Pancreas (tissue), 10 donors: ENCODE data around the gene CELF4. TPM values are rescaled to one million over a fixed set of nuclear protein-coding genes. Genes with fewer than 3 reads are reported as not detected.

Experiments
- ATAC-seq, 4 donors: fragments of 200-7000 bp; cut with Tn5 transposase; one replicate each; pipeline versions ENCODE4 v1.8.0 to v1.9.1; 2020; ENCODE audit warnings: mild to moderate bottlenecking in 4 of 4, moderate library complexity in 4 of 4
- DNase-seq, 6 donors: peaks; one replicate each; pipeline ENCODE4 v3.0.0-alpha.2; 2020
- FAIRE-seq: peaks from 2 replicates; lab custom pipeline; 2012; peaks lifted over from hg19 to GRCh38; lab: Jason Lieb, UNC
- H3K27ac ChIP-seq, 4 donors: fragments of 200-600 bp; sonication (generic); 1 replicate in 3 of 4; 2 replicates in 1 of 4; pipeline versions ENCODE4 v1.5.0 to v1.8.0; 2020
- H3K27me3 ChIP-seq, 4 donors: fragments of 200-600 bp; one replicate each; pipeline ENCODE4 v1.8.0; 2021
- H3K36me3 ChIP-seq, 3 donors: fragments of 200-600 bp; sonication (generic) in 1 of 3; one replicate each; pipeline versions ENCODE4 v1.5.0 to v1.8.0; 2020 to 2021
- H3K4me1 ChIP-seq, 3 donors: fragments of 200-600 bp; one replicate each; pipeline ENCODE4 v1.8.0; 2021
- H3K4me3 ChIP-seq, 4 donors: fragments of 200-600 bp; sonication (generic) in 2 of 4; one replicate each; pipeline versions ENCODE4 v1.5.0 to v1.8.0; 2020 to 2021
- H3K9me3 ChIP-seq, 4 donors: fragments of 200-600 bp; one replicate each; pipeline ENCODE4 v1.8.0; 2021
- CTCF ChIP-seq, 4 donors: fragments of 200-600 bp; sonication (generic) in 3 of 4; IDR thresholded peaks; one replicate each; pipeline versions ENCODE4 v1.5.0 to v1.8.0; 2021; ENCODE audit warnings: antibody characterized with exemption in 4 of 4
- WGBS, 2 donors: extraction: QIAGEN DNeasy Blood & Tissue Kit; methylation state at CpG; one replicate each; pipeline ENCODE4 v1.1.7; 2013; 5-methylcytosine and 5-hydroxymethylcytosine counted together
- intact Hi-C, 3 donors: fragments of 100-400 bp; cut with DNase I; formaldehyde crosslinking; loops; one replicate each; pipeline versions ENCODE4 v1.11.1 to v1.14.2; 2022
- polyA plus RNA-seq, 2 donors: library from polyadenylated mRNA; stranded (reverse); fragments of 200-250 nt; gene quantifications; one replicate each; pipeline ENCODE4 v1.2.3, GENCODE V29; 2013
- total RNA-seq, 6 donors: library from RNA; stranded (reverse); fragmentation: NEBNext Ultra II Directional in 4 of 6; extraction: Animal tissue kit (Norgen Biotek cat#: 25700) in 4 of 6; gene quantifications; one replicate each; pipeline versions ENCODE4 v1.2.1 to v1.2.4, GENCODE V29; 2021 to 2023
- donor health status: healthy with polysubstance abuse.
- donor health status: DM: no; HTN: no; CAD: no; lungs with moderate emphysema.
- donor health status: DM: no; HTN: no; CAD: no.
- donor health status: control.
- donor health status: control.
- donor health status: Bipolar disorder and iron deficiency.
- donor health status: DM: yes; HTN: yes; CAD: no.
- donor health status: DM: no; HTN: no; CAD: no.
- donor health status: DM: no; HTN: no; CAD: no.
- donor health status: DM: yes; HTN: yes; CAD: no.

Gene CELF4
- total and polyA plus RNA-seq, 8 donors = 1.0 to 10.0 (median 2.8) TPM

DNA sequence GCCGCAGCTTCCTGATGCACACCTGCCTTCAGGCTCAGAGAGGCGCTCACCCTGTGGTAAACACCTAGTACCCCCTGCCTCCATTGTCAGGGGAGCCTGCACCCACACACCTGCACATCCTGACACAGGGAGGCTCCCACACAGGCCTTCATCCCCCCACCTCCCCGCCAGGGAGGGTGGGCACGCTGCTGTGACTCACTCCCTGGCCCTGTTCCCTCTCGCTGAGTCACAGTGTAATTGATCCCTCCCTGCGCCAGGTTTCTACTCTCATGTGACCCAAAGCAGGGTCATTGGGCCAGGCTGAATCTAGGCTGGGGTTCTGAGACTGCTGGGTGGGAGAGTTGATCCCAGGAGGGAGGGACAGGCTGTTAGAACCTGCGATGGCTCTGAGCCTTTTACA, 8.5 kb upstream of the CELF4 start:
- 58 to 71% methylated on average over 7 of the region's 7 CpGs for WGBS, 2 donors
- no peak for DNase-seq
- no peak for TF ChIP-seq CTCF (IDR thresholded peaks at IDR 0.05)
- ATAC-seq = no peak
- Histone ChIP-seq H3K27me3 (no peaks in the 10 kb centered on the region), H3K4me1 (no peaks in the 10 kb centered on the region), H3K9me3 (no peaks in the 10 kb centered on the region), H3K4me3 (no peak overlapping the region), H3K36me3 (no peaks in the 10 kb centered on the region), H3K27ac (no peak overlapping the region)
- no peak for FAIRE-seq
- intact Hi-C loops = no loop called here

DNA sequence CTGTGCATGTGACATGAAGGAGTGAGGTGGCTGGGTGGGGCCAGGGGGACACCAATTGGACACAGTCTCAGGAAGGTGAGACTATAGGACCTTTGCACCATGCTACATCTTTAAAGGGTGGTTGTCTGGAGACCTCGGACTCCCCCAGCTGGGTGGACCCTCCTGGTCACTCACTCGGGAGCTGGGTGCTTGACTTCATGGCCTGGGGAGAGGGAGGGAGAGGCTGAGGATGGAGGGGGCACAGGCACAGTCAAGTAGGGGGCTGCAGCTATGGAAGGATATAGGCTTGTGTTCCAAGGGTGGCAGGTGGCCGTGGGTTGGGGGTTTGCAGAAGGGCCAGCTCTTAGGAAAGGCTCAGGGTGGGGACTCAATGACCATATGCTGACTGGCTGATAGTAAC, 7.1 kb upstream of the CELF4 start:
- intact Hi-C loops = no loop called here
- no peak for DNase-seq
- H3K4me3 ChIP-seq = no peak overlapping the region
- H3K36me3 ChIP-seq = no peaks in the 10 kb centered on the region
- WGBS, 2 donors = 43 to 47% methylated on average over 3 of the region's 3 CpGs
- no peak overlapping the region for H3K27ac ChIP-seq
- FAIRE-seq = no peak
- TF ChIP-seq CTCF (IDR thresholded peaks at IDR 0.05) = no peak
- peaks cover 0 to under 1% (median under 1%) of the 10 kb centered on the region in 3 donors for H3K4me1 ChIP-seq
- ATAC-seq = no peak
- H3K9me3 ChIP-seq = no peaks in the 10 kb centered on the region
- peaks cover 0 to 8% (median 2%) of the 10 kb centered on the region in 4 donors for H3K27me3 ChIP-seq

DNA sequence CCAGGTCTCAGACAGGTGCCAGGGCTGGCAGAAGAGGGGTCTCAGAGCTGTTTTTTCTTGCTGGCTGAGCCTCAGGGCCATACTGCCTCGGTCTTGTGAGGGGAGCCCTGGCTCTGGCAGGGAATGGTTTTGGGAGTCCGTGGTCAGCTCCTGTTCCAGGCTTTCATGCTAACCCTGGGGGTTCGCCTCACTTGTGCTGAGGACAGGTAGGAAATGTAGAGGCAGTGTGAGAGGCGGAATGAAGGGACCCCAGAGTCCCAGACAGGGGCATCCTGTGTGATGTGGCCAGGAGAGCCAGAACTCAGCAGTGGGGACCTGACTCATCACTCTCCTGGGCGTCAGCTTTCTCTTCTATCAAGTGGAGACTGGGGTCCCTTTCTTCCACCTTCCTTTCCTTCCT, 5.7 kb upstream of the CELF4 start:
- Histone ChIP-seq H3K36me3 (no peaks in the 10 kb centered on the region), H3K4me3 (no peak overlapping the region), H3K4me1 (peaks cover 0 to 7% (median 4%) of the 10 kb centered on the region in 3 donors), H3K27ac (no peak overlapping the region), H3K9me3 (no peaks in the 10 kb centered on the region), H3K27me3 (peaks cover 0 to 11% (median 6%) of the 10 kb centered on the region in 4 donors)
- DNase-seq (no peak), FAIRE-seq (no peak), ATAC-seq (no peak)
- 38 to 45% methylated on average over 5 of the region's 5 CpGs for WGBS, 2 donors
- intact Hi-C loops = no loop called here
- no peak for TF ChIP-seq CTCF (IDR thresholded peaks at IDR 0.05)

DNA sequence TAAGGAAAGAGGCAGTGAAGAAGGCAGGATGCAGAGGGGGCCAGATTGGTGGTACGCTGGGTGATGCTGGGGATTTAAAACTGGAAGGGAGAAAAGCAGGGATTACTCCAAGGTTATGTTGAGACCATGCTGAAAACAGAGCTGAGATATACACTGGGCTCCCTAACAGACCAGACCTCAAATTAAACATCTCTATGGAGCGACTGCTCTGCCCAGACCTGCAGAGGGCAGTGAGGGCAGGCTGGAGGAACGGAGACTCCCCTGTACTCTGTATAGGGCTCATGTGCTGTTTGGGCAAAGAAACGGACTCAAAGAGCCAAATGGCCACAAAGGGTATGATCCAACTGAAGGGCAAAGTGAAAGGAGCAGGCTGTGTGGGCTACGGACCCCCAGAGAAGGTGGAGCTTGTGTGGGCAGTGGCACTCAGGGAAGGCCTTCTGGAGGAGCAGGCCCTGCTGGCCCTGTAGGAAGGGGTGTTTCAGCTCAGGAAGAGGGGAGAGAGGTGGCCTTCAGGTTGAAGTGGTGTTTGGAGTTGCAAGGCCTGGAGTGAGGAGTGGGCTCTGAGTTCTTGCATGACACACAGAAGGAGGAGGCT, 4.8 kb upstream of the CELF4 start:
- H3K36me3 ChIP-seq = no peaks in the 10 kb centered on the region
- FAIRE-seq (no peak), ATAC-seq (no peak), DNase-seq (no peak)
- H3K4me3 ChIP-seq = no peak overlapping the region
- no peaks in the 10 kb centered on the region for H3K9me3 ChIP-seq
- H3K4me1 ChIP-seq = peaks cover 0 to 7% (median 4%) of the 10 kb centered on the region in 3 donors
- intact Hi-C loops = no loop called here
- H3K27me3 ChIP-seq = peaks cover 0 to 11% (median 6%) of the 10 kb centered on the region in 4 donors
- no peak overlapping the region for H3K27ac ChIP-seq
- no peak for TF ChIP-seq CTCF (IDR thresholded peaks at IDR 0.05)
- WGBS, 2 donors = 49 to 66% methylated on average over 5 of the region's 5 CpGs

DNA sequence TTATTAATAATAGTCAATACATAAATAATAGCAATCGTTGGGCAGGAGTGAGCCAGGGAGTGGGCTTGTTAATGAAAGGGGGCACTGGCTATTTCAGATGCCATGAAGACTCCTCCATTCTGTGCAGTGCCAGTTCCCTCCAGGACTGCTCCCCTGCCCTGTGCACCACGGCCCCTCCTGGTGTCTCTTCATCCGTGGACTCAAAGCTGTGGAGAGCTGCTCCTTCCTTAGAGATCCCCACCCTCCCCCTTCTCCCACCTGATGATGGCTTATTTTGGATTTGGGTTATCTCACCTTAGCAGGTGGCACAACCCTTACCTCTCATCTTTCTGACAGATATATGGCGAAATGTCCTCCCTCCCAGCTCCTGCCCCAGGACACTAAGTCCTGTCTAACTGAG, 3.1 kb upstream of the CELF4 start:
- WGBS, 2 donors = 37 to 39% methylated on average over 4 of the region's 4 CpGs
- Histone ChIP-seq H3K27ac (no peak overlapping the region), H3K4me3 (no peak overlapping the region), H3K9me3 (no peaks in the 10 kb centered on the region), H3K27me3 (peaks cover 0 to 15% (median 8%) of the 10 kb centered on the region in 4 donors), H3K4me1 (peaks cover 0 to 7% (median 4%) of the 10 kb centered on the region in 3 donors), H3K36me3 (no peaks in the 10 kb centered on the region)
- ATAC-seq (no peak), DNase-seq (no peak), FAIRE-seq (no peak)
- intact Hi-C loops = no loop called here
- no peak for TF ChIP-seq CTCF (IDR thresholded peaks at IDR 0.05)
